ENCODE data around the gene STAB1. TPM values are rescaled to one million over a fixed set of nuclear protein-coding genes. Genes with fewer than 3 reads are reported as not detected.

The STAB1 gene
- total RNA-seq, 1 donor, result 0.90 TPM

GRCh38 chr3:52511509-52511908 lies 16.4 kb downstream of the STAB1 start:
- H3K4me3 ChIP-seq (ENCODE audit: low read depth, low read length), result no peak overlapping the region
- DNase-seq (ENCODE audit: low read depth), result no peak
- TF ChIP-seq, protein P1, sequence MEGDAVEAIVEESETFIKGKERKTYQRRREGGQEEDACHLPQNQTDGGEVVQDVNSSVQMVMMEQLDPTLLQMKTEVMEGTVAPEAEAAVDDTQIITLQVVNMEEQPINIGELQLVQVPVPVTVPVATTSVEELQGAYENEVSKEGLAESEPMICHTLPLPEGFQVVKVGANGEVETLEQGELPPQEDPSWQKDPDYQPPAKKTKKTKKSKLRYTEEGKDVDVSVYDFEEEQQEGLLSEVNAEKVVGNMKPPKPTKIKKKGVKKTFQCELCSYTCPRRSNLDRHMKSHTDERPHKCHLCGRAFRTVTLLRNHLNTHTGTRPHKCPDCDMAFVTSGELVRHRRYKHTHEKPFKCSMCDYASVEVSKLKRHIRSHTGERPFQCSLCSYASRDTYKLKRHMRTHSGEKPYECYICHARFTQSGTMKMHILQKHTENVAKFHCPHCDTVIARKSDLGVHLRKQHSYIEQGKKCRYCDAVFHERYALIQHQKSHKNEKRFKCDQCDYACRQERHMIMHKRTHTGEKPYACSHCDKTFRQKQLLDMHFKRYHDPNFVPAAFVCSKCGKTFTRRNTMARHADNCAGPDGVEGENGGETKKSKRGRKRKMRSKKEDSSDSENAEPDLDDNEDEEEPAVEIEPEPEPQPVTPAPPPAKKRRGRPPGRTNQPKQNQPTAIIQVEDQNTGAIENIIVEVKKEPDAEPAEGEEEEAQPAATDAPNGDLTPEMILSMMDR (IDR thresholded peaks at IDR 0.05; ENCODE audit: insufficient read depth, low read length), result no peak

- DNase-seq (ENCODE audit: low read depth), result no peak
- no peak overlapping the region for H3K4me3 ChIP-seq (ENCODE audit: low read depth, low read length)
- TF ChIP-seq, protein P1 (IDR thresholded peaks at IDR 0.05; ENCODE audit: insufficient read depth, low read length), result no peak
Measured at GRCh38 chr3:52512105-52512504, 17.0 kb downstream of the STAB1 start.

DNA sequence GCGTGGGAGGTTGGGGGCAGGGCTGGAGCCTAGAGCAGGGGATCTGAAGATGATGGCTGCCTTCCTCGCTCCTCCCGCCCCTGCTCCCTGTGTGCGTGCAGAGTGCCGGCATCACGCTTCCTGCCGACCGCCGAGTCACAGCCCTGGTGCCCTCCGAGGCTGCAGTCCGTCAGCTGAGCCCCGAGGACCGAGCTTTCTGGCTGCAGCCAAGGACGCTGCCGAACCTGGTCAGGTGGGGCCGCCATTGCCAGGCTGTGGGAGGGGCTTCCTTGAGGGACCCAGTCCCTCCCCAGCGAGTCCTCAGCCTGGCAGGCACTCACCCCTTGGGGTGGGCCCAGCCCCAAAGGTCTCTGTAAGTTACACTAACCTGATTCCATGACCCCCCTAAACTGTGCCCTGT lies 17.6 kb downstream of the STAB1 start:
- TF ChIP-seq, protein P1 (IDR thresholded peaks at IDR 0.05; ENCODE audit: insufficient read depth, low read length), result no peak
- no peak overlapping the region for H3K4me3 ChIP-seq (ENCODE audit: low read depth, low read length)
- no peak for DNase-seq (ENCODE audit: low read depth)

DNA sequence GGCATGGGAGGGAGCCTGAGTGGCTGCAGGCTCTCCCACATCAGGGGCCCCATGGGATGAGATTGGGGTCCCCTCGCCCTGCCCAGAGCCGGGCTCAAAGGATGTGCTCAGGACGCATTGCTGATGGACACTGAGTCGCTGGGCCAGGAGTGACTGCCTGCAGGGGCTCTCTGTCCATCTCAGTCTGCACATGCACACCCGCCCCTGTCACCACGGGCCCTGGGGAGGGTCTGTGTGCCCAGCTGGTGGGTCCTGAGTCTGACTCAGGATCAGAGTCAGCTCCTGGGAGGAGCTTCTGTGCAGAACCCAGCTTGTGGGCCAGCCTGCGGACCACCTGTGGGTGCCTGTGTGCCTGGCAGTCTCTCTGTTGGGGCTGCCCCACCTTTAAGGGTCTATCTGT lies 18.1 kb downstream of the STAB1 start:
- H3K4me3 ChIP-seq (ENCODE audit: low read depth, low read length), result no peak overlapping the region
- TF ChIP-seq, protein P1 (IDR thresholded peaks at IDR 0.05; ENCODE audit: insufficient read depth, low read length), result no peak
- no peak for DNase-seq (ENCODE audit: low read depth)

- TF ChIP-seq, protein P1 (IDR thresholded peaks at IDR 0.05; ENCODE audit: insufficient read depth, low read length), result no peak
- no peak overlapping the region for H3K4me3 ChIP-seq (ENCODE audit: low read depth, low read length)
- DNase-seq (ENCODE audit: low read depth), result no peak
Measured at GRCh38 chr3:52514576-52514975, 19.4 kb downstream of the STAB1 start.

DNA sequence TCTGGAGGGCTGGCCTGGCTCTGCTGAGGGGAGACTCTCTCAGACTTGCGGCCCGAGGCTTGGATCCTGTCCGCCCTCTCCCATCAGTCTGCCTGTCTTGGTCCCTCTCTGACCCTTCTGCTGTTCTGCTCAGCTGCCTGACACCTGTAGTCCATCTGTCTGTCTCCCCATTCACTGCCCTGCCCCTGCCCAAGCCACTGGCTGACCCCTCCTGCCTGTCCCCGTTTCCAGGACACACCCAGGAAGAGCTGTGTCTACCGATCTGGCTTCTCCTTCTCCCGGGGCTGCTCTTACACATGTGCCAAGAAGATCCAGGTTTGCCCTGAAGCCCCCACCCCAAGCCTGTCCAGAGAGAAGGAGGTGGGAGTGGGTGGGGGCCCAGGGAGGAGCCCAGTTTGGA lies 20.1 kb downstream of the STAB1 start:
- TF ChIP-seq, protein P1 (IDR thresholded peaks at IDR 0.05; ENCODE audit: insufficient read depth, low read length), result no peak
- no peak for DNase-seq (ENCODE audit: low read depth)
- H3K4me3 ChIP-seq (ENCODE audit: low read depth, low read length), result no peak overlapping the region

DNA sequence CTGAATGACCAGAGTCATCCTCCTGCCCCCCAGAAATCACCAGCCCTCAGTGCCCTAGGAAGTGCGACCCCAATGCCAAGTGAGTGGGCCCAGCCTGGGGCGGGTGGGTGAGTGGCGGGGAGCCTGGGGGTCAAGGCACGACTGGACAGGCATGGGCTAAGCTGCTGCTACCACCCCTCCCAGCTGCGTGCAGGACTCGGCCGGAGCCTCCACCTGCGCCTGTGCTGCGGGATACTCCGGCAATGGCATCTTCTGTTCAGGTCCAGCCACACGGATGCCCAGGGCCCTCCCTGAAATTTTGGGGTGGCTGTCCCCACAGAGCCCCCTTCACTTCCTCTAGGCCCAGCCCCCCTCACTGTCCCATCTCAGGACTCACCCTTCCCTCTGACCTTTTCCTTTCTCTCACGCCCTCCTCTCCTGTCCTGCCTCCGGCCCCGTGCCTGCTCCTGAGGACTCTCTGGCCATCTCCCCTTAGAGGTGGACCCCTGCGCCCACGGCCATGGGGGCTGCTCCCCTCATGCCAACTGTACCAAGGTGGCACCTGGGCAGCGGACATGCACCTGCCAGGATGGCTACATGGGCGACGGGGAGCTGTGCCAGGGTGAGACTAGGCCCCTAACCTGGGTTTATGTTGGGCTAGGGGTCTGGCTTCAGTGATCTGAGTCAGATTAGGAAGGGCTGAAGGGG lies 21.5 kb downstream of the STAB1 start:
- H3K4me3 ChIP-seq (ENCODE audit: low read depth, low read length), result no peak overlapping the region
- DNase-seq (ENCODE audit: low read depth), result no peak
- TF ChIP-seq, protein P1 (IDR thresholded peaks at IDR 0.05; ENCODE audit: insufficient read depth, low read length), result no peak

All from fibroblast of the aortic adventitia (primary cell).